ENCODE results near the gene BAIAP3.
A peak's percentile ranks its signal among the peaks of the same experiment; 100 is the strongest.

Gene BAIAP3

GRCh38 chr16:1334739-1335138, 1.3 kb downstream of the BAIAP3 start:
- no peak for DNase-seq

- DNase-seq, result peak in 5 of 14 donors; percentile 17 to 43 (median 38)
Observed at GRCh38 chr16:1335211-1335971, 1.9 kb downstream of the BAIAP3 start.

- DNase-seq, result no peak
Observed at GRCh38 chr16:1335996-1336395, 2.6 kb downstream of the BAIAP3 start.

- DNase-seq, result no peak
Observed at GRCh38 chr16:1336619-1337018, 3.2 kb downstream of the BAIAP3 start.

- DNase-seq, result no peak
Observed at GRCh38 chr16:1337486-1337885, 4.0 kb downstream of the BAIAP3 start.

- DNase-seq, result no peak
Observed at GRCh38 chr16:1338119-1338730, 4.8 kb downstream of the BAIAP3 start.

- no peak for DNase-seq
Observed at GRCh38 chr16:1338855-1339675, 5.6 kb downstream of the BAIAP3 start.

- no peak for DNase-seq
Observed at GRCh38 chr16:1340730-1341494, 7.5 kb downstream of the BAIAP3 start.

- no peak for DNase-seq
Observed at GRCh38 chr16:1341495-1342420, 8.3 kb downstream of the BAIAP3 start.

GRCh38 chr16:1342526-1343427, 9.3 kb downstream of the BAIAP3 start:
- DNase-seq, result peak in 13 of 14 donors; percentile 8 to 90 (median 65)

GRCh38 chr16:1343428-1344242, 10.2 kb downstream of the BAIAP3 start:
- no peak for DNase-seq

GRCh38 chr16:1344499-1344898, 11.1 kb downstream of the BAIAP3 start:
- no peak for DNase-seq

GRCh38 chr16:1345087-1345486, 11.6 kb downstream of the BAIAP3 start:
- DNase-seq, result no peak

- no peak for DNase-seq
Observed at GRCh38 chr16:1345651-1346421, 12.4 kb downstream of the BAIAP3 start.

- no peak for DNase-seq
Observed at GRCh38 chr16:1346422-1347285, 13.2 kb downstream of the BAIAP3 start.

GRCh38 chr16:1347286-1347855, 13.9 kb downstream of the BAIAP3 start:
- DNase-seq, result no peak

GRCh38 chr16:1347962-1348361, 14.5 kb downstream of the BAIAP3 start:
- DNase-seq, result no peak

Data from C1 segment of cervical spinal cord (tissue), 14 donors.